Fibroblast of skin of back (primary cell): Measurements from ENCODE around the gene A1CF. TPM values are rescaled to one million over a fixed set of nuclear protein-coding genes. Genes with fewer than 3 reads are reported as not detected.
"Not testable (repeated sequence)": the region's sequence is repeated elsewhere in the genome, so short reads cannot be mapped to it uniquely, and the experiment has no call there.

Experiments
- DNase-seq: peaks from one replicate; pipeline ENCODE4 v3.0.0-alpha.2; 2013
- polyA plus RNA-seq, 2 experiments: library from polyadenylated mRNA; unstranded; fragments of 120-200 nt; gene quantifications; one replicate each; pipeline ENCODE4 v1.2.1, GENCODE V29; 2013; ENCODE audit not compliant: insufficient read length in 2 of 2

Gene A1CF
- not detected for polyA plus RNA-seq (2013, experiment 1 of 2; ENCODE audit: insufficient read length)
- not detected for polyA plus RNA-seq (2013, experiment 2 of 2; ENCODE audit: insufficient read length)

- DNase-seq: no peak
Measured at GRCh38 chr10:50885097-50885859, at the start of gene A1CF. Gene A1CF, minus strand, starts transcription at chr10:50885627. Its CDS starts 25,687 bp downstream, at chr10:50859940.

GRCh38 chr10:50931948-50932431, 46.6 kb upstream of the A1CF start:
- peak; percentile 67 for DNase-seq

GRCh38 chr10:50929670-50930069, 44.2 kb upstream of the A1CF start:
- peak; percentile 21 for DNase-seq

- no peak for DNase-seq
Measured at GRCh38 chr10:50928190-50928552, 42.7 kb upstream of the A1CF start.

- DNase-seq: no peak
Measured at GRCh38 chr10:50927522-50928189, 42.2 kb upstream of the A1CF start.

GRCh38 chr10:50923471-50923870, 38.0 kb upstream of the A1CF start:
- DNase-seq: not testable (repeated sequence)

GRCh38 chr10:50919010-50919409, 33.6 kb upstream of the A1CF start:
- DNase-seq: peak; percentile 8

- DNase-seq: no peak
Measured at GRCh38 chr10:50918529-50918928, 33.1 kb upstream of the A1CF start.

- DNase-seq: peak; percentile 73
Measured at GRCh38 chr10:50917486-50917885, 32.1 kb upstream of the A1CF start.

- DNase-seq: no peak
Measured at GRCh38 chr10:50909334-50910014, 24.0 kb upstream of the A1CF start.

- no peak for DNase-seq
Measured at GRCh38 chr10:50908366-50908765, 22.9 kb upstream of the A1CF start.

GRCh38 chr10:50905797-50906196, 20.4 kb upstream of the A1CF start:
- DNase-seq: not testable (repeated sequence)

GRCh38 chr10:50896721-50897120, 11.3 kb upstream of the A1CF start:
- DNase-seq: no peak

- no peak for DNase-seq
Measured at GRCh38 chr10:50894312-50894711, 8.9 kb upstream of the A1CF start.

- DNase-seq: no peak
Measured at GRCh38 chr10:50892467-50892866, 7.0 kb upstream of the A1CF start.

GRCh38 chr10:50884302-50884701, 1.1 kb downstream of the A1CF start:
- DNase-seq: no peak

- no peak for DNase-seq
Measured at GRCh38 chr10:50883629-50884028, 1.8 kb downstream of the A1CF start.

- DNase-seq: no peak
Measured at GRCh38 chr10:50882540-50882983, 2.9 kb downstream of the A1CF start.

- not testable (repeated sequence) for DNase-seq
Measured at GRCh38 chr10:50881046-50881445, 4.4 kb downstream of the A1CF start.

GRCh38 chr10:50876429-50876828, 9.0 kb downstream of the A1CF start:
- no peak for DNase-seq

GRCh38 chr10:50874723-50875122, 10.7 kb downstream of the A1CF start:
- no peak for DNase-seq

GRCh38 chr10:50866317-50866716, 19.1 kb downstream of the A1CF start:
- no peak for DNase-seq

GRCh38 chr10:50862719-50863118, 22.7 kb downstream of the A1CF start:
- DNase-seq: no peak
